Mucosa of stomach (tissue), 1 donor: ENCODE data around the gene RIC3.

Experiments used
- H3K27me3 ChIP-seq: one replicate; pipeline ENCODE4 v1.7.0; 2013; ENCODE audit warnings: mild to moderate bottlenecking, low read length; ENCODE audit not compliant: control insufficient read depth, insufficient read depth
- H3K36me3 ChIP-seq: one replicate; pipeline ENCODE4 v1.7.0; 2013; ENCODE audit warnings: low read length; ENCODE audit not compliant: control insufficient read depth, insufficient read depth
- H3K4me1 ChIP-seq: one replicate; pipeline ENCODE4 v1.7.0; 2013; ENCODE audit warnings: mild to moderate bottlenecking, low read length; ENCODE audit not compliant: control insufficient read depth, insufficient read depth
- H3K4me3 ChIP-seq: one replicate; pipeline ENCODE4 v1.7.0; 2013; ENCODE audit warnings: low read length
- H3K9ac ChIP-seq: one replicate; pipeline ENCODE4 v1.7.0; 2013; ENCODE audit warnings: mild to moderate bottlenecking, low read length, moderate library complexity
- H3K9me3 ChIP-seq: one replicate; pipeline ENCODE4 v1.7.0; 2013; ENCODE audit warnings: mild to moderate bottlenecking, low read length, moderate library complexity; ENCODE audit not compliant: control insufficient read depth
- donor health status: Pancreatic carcinoma.

Gene RIC3

GRCh38 chr11:8203414-8203715 lies 34.5 kb upstream of the RIC3 start:
- peaks cover 9% of the 10 kb centered on the region for H3K4me1 ChIP-seq
- no peak overlapping the region for H3K4me3 ChIP-seq
- H3K9me3 ChIP-seq, result no peaks in the 10 kb centered on the region
- H3K36me3 ChIP-seq, result no peaks in the 10 kb centered on the region
- peaks cover 36% of the 10 kb centered on the region for H3K27me3 ChIP-seq
- no peak overlapping the region for H3K9ac ChIP-seq

- no peaks in the 10 kb centered on the region for H3K9me3 ChIP-seq
- H3K27me3 ChIP-seq, result peaks cover 30% of the 10 kb centered on the region
- no peak overlapping the region for H3K4me3 ChIP-seq
- no peaks in the 10 kb centered on the region for H3K36me3 ChIP-seq
- H3K4me1 ChIP-seq, result peaks cover 9% of the 10 kb centered on the region
- no peak overlapping the region for H3K9ac ChIP-seq
These were observed 33.9 kb upstream of the RIC3 start for GRCh38 chr11:8202516-8203413.

GRCh38 chr11:8201644-8202365 lies 33.0 kb upstream of the RIC3 start:
- no peaks in the 10 kb centered on the region for H3K9me3 ChIP-seq
- H3K36me3 ChIP-seq, result no peaks in the 10 kb centered on the region
- no peak overlapping the region for H3K9ac ChIP-seq
- H3K4me1 ChIP-seq, result peaks cover 9% of the 10 kb centered on the region
- no peak overlapping the region for H3K4me3 ChIP-seq
- peaks cover 22% of the 10 kb centered on the region for H3K27me3 ChIP-seq

- Histone ChIP-seq H3K4me1 (no peaks in the 10 kb centered on the region), H3K27me3 (peaks cover 25% of the 10 kb centered on the region), H3K9ac (no peak overlapping the region), H3K4me3 (no peak overlapping the region), H3K9me3 (no peaks in the 10 kb centered on the region), H3K36me3 (no peaks in the 10 kb centered on the region)
These were observed 30.9 kb upstream of the RIC3 start for GRCh38 chr11:8199676-8200075.

- Histone ChIP-seq H3K9ac (no peak overlapping the region), H3K9me3 (no peaks in the 10 kb centered on the region), H3K4me1 (no peaks in the 10 kb centered on the region), H3K36me3 (no peaks in the 10 kb centered on the region), H3K27me3 (peaks cover 30% of the 10 kb centered on the region), H3K4me3 (no peak overlapping the region)
These were observed 27.9 kb upstream of the RIC3 start for GRCh38 chr11:8196749-8197148.

- Histone ChIP-seq H3K27me3 (peaks cover 30% of the 10 kb centered on the region), H3K9ac (no peak overlapping the region), H3K9me3 (no peaks in the 10 kb centered on the region), H3K4me3 (no peak overlapping the region), H3K4me1 (no peaks in the 10 kb centered on the region), H3K36me3 (no peaks in the 10 kb centered on the region)
These were observed 26.1 kb upstream of the RIC3 start for GRCh38 chr11:8194956-8195355.

GRCh38 chr11:8192896-8193209 lies 24.0 kb upstream of the RIC3 start:
- H3K27me3 ChIP-seq, result peaks cover 30% of the 10 kb centered on the region
- H3K4me1 ChIP-seq, result no peaks in the 10 kb centered on the region
- H3K4me3 ChIP-seq, result no peak overlapping the region
- H3K9me3 ChIP-seq, result no peaks in the 10 kb centered on the region
- H3K36me3 ChIP-seq, result no peaks in the 10 kb centered on the region
- H3K9ac ChIP-seq, result no peak overlapping the region

- H3K9me3 ChIP-seq, result no peaks in the 10 kb centered on the region
- no peaks in the 10 kb centered on the region for H3K36me3 ChIP-seq
- no peak overlapping the region for H3K9ac ChIP-seq
- H3K4me3 ChIP-seq, result no peak overlapping the region
- H3K27me3 ChIP-seq, result peaks cover 30% of the 10 kb centered on the region
- H3K4me1 ChIP-seq, result no peaks in the 10 kb centered on the region
These were observed 23.4 kb upstream of the RIC3 start for GRCh38 chr11:8192016-8192895.

GRCh38 chr11:8190431-8190830 lies 21.6 kb upstream of the RIC3 start:
- Histone ChIP-seq H3K4me3 (no peak overlapping the region), H3K4me1 (no peaks in the 10 kb centered on the region), H3K36me3 (no peaks in the 10 kb centered on the region), H3K27me3 (peaks cover 21% of the 10 kb centered on the region), H3K9me3 (no peaks in the 10 kb centered on the region), H3K9ac (no peak overlapping the region)

GRCh38 chr11:8186429-8186828 lies 17.6 kb upstream of the RIC3 start:
- no peak overlapping the region for H3K9ac ChIP-seq

GRCh38 chr11:8183111-8183510 lies 14.3 kb upstream of the RIC3 start:
- H3K36me3 ChIP-seq, result no peaks in the 10 kb centered on the region
- H3K4me3 ChIP-seq, result no peak overlapping the region
- H3K27me3 ChIP-seq, result no peaks in the 10 kb centered on the region
- H3K9ac ChIP-seq, result no peak overlapping the region
- H3K4me1 ChIP-seq, result no peaks in the 10 kb centered on the region
- H3K9me3 ChIP-seq, result no peaks in the 10 kb centered on the region

More at GRCh38 chr11:8186429-8186828, 17.6 kb upstream of the RIC3 start:
- no peaks in the 10 kb centered on the region for H3K36me3 ChIP-seq
- no peaks in the 10 kb centered on the region for H3K4me1 ChIP-seq
- H3K27me3 ChIP-seq, result no peaks in the 10 kb centered on the region
- H3K4me3 ChIP-seq, result no peak overlapping the region
- H3K9me3 ChIP-seq, result no peaks in the 10 kb centered on the region

GRCh38 chr11:8180469-8180868 lies 11.6 kb upstream of the RIC3 start:
- Histone ChIP-seq H3K27me3 (no peaks in the 10 kb centered on the region), H3K9ac (no peak overlapping the region), H3K36me3 (no peaks in the 10 kb centered on the region), H3K4me3 (no peak overlapping the region), H3K4me1 (no peaks in the 10 kb centered on the region), H3K9me3 (no peaks in the 10 kb centered on the region)
